ENCODE data around the gene TNK1.

GRCh38 chr17:7438656-7439460 is 58.0 kb downstream of the TNK1 start:
- no peak for TF ChIP-seq CHD1 (IDR thresholded peaks at IDR 0.05; ENCODE audit: low read depth, low read length)
- no peak for TF ChIP-seq CREB1 (IDR thresholded peaks at IDR 0.05)
- TF ChIP-seq, protein P1, sequence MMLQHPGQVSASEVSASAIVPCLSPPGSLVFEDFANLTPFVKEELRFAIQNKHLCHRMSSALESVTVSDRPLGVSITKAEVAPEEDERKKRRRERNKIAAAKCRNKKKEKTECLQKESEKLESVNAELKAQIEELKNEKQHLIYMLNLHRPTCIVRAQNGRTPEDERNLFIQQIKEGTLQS (IDR thresholded peaks at IDR 0.05; ENCODE audit: insufficient read depth, low read depth, low read length): no peak
- TF ChIP-seq GTF2F1 (IDR thresholded peaks at IDR 0.05; ENCODE audit: borderline replicate concordance, low read depth, low read length): no peak
- TF ChIP-seq POLR2A (IDR thresholded peaks at IDR 0.05; ENCODE audit: control extremely low read depth in 1 of 2, low read depth in 2 of 2, low read length in 2 of 2): no peak
